ENCODE results near the gene CLEC9A. TPM values are rescaled to one million over a fixed set of nuclear protein-coding genes. Genes with fewer than 3 reads are reported as not detected.

Gene CLEC9A
- total and polyA plus RNA-seq, 10 of the 15 experiments (the other 5 are each of a cell fraction or from before 2014, with no cell fraction given) = not detected

DNA sequence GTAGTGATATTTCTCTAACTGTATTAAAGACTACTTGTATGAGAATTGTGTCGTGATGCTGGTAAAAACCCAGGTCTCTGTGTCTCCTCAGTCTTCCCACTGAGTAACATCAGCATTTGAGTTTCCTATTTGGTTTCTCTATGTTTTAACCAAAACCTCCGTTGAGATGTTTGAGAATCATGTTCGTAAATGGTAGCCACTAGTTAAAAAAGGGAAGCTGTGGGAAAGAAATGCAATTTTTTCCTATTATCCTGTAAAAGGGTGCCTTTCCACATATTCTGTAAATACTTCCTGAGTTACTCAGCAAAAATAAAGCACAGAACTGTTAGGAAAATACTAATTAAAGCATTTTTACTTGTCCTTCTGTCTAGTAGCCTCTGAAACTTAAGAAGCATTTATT, 38.6 kb upstream of the CLEC9A start:
- FAIRE-seq (no peak), DNase-seq (ENCODE audit: low read depth, low spot score) (no peak), ATAC-seq (no peak)
- no peak overlapping the region for H3K4me2 ChIP-seq (ENCODE audit: control insufficient read depth, insufficient read depth)
- H3K4me1 ChIP-seq (ENCODE audit: control insufficient read depth, insufficient read depth, low read length) = no peaks in the 10 kb centered on the region
- H3K9ac ChIP-seq (ENCODE audit: control insufficient read depth, insufficient read depth, low read length) = no peak overlapping the region
- H3K79me2 ChIP-seq (ENCODE audit: control insufficient read depth, insufficient read depth, low read length) = no peaks in the 10 kb centered on the region
- in situ Hi-C loops (cut with MboI) (no loop called here), intact Hi-C loops (cut with micrococcal nuclease; ENCODE audit: unreplicated experiment) (no loop called here)
- CTCF ChIA-PET = no interaction called here
- SMC1A ChIA-PET (ENCODE audit: uncharacterized antibody, unreplicated experiment) = no interaction called here
- H3K27ac ChIP-seq (ENCODE audit: control insufficient read depth, insufficient read depth) = no peak overlapping the region
- H3K4me3 ChIP-seq = no peak overlapping the region
- no peaks in the 10 kb centered on the region; a peak in 1 of 4 replicates for H3K27me3 ChIP-seq (replicated peaks in 1 of 2; ENCODE audit: control insufficient read depth in 2 of 2, insufficient read depth in 2 of 2, low read length in 1 of 2)
- TF ChIP-seq SUPT20H (IDR thresholded peaks at IDR 0.05; ENCODE audit: borderline replicate concordance, control insufficient read depth, low read depth, low read length) = no peak
- no peak for TF ChIP-seq TCF3 (IDR thresholded peaks at IDR 0.05; ENCODE audit: borderline replicate concordance, insufficient read depth, low read depth, low read length)
- TF ChIP-seq MYC (IDR thresholded peaks at IDR 0.05; ENCODE audit: insufficient read depth, insufficient read length, insufficient replicate concordance, low read length, severe bottlenecking) = no peak
- no peak for TF ChIP-seq CBFB (IDR thresholded peaks at IDR 0.05; ENCODE audit: low read depth)
- H2AFZ ChIP-seq (ENCODE audit: control insufficient read depth, low read depth, low read length) = no peak overlapping the region
- H3K36me3 ChIP-seq (ENCODE audit: control insufficient read depth in 2 of 2, insufficient read depth in 2 of 2, low read length in 1 of 2) = no peaks in the 10 kb centered on the region
- POLR2A ChIA-PET = no interaction called here
- RAD21 ChIA-PET (ENCODE audit: unreplicated experiment) = no interaction called here
- WGBS (ENCODE audit: insufficient coverage, insufficient replicate concordance, low lambda C conversion rate, missing lambda C conversion rate) = 28% methylated on average over 3 of the region's 3 CpGs
- no peaks in the 10 kb centered on the region for H4K20me1 ChIP-seq (ENCODE audit: control insufficient read depth, insufficient read depth)
- BruUV-seq (replicated peaks) = no TSS peak
- no peaks in the 10 kb centered on the region for H3K9me3 ChIP-seq (replicated peaks; ENCODE audit: control insufficient read depth, insufficient read depth, low read length)

GRCh38 chr12:9992296-9992695, 38.2 kb upstream of the CLEC9A start:
- in situ Hi-C loops (cut with MboI) (no loop called here), intact Hi-C loops (cut with micrococcal nuclease; ENCODE audit: unreplicated experiment) (no loop called here)
- Histone ChIP-seq H3K27me3 (replicated peaks in 1 of 2; ENCODE audit: control insufficient read depth in 2 of 2, insufficient read depth in 2 of 2, low read length in 1 of 2) (no peaks in the 10 kb centered on the region; a peak in 1 of 4 replicates), H3K9ac (ENCODE audit: control insufficient read depth, insufficient read depth, low read length) (no peak overlapping the region), H3K36me3 (ENCODE audit: control insufficient read depth in 2 of 2, insufficient read depth in 2 of 2, low read length in 1 of 2) (no peaks in the 10 kb centered on the region), H3K27ac (ENCODE audit: control insufficient read depth, insufficient read depth) (no peak overlapping the region), H3K79me2 (ENCODE audit: control insufficient read depth, insufficient read depth, low read length) (no peaks in the 10 kb centered on the region), H3K9me3 (replicated peaks; ENCODE audit: control insufficient read depth, insufficient read depth, low read length) (no peaks in the 10 kb centered on the region), H3K4me3 (no peak overlapping the region), H3K4me2 (ENCODE audit: control insufficient read depth, insufficient read depth) (no peak overlapping the region), H2AFZ (ENCODE audit: control insufficient read depth, low read depth, low read length) (no peak overlapping the region), H4K20me1 (ENCODE audit: control insufficient read depth, insufficient read depth) (no peaks in the 10 kb centered on the region), H3K4me1 (ENCODE audit: control insufficient read depth, insufficient read depth, low read length) (no peaks in the 10 kb centered on the region)
- ChIA-PET CTCF (no interaction called here), POLR2A (no interaction called here), RAD21 (ENCODE audit: unreplicated experiment) (no interaction called here), SMC1A (ENCODE audit: uncharacterized antibody, unreplicated experiment) (no interaction called here)
- FAIRE-seq (no peak), ATAC-seq (no peak), DNase-seq (ENCODE audit: low read depth, low spot score) (no peak)
- TF ChIP-seq BRCA1 (IDR thresholded peaks at IDR 0.05; ENCODE audit: low read depth, low read length) (no peak), RELA (IDR thresholded peaks at IDR 0.05; ENCODE audit: borderline replicate concordance, partially characterized antibody) (no peak), SREBF1 (IDR thresholded peaks at IDR 0.05; ENCODE audit: low read length) (no peak), SMAD5 (IDR thresholded peaks at IDR 0.05; ENCODE audit: low read depth) (no peak), ZNF384 (IDR thresholded peaks at IDR 0.05; ENCODE audit: borderline replicate concordance, low read depth, low read length) (no peak), BHLHE40 (IDR thresholded peaks at IDR 0.05; ENCODE audit: borderline replicate concordance in 1 of 2, low read depth in 2 of 2, low read length in 1 of 2) (no peak), MXI1 (IDR thresholded peaks at IDR 0.05; ENCODE audit: low read depth, low read length) (no peak), KDM1A (IDR thresholded peaks at IDR 0.05; ENCODE audit: borderline replicate concordance) (no peak), ZNF207 (IDR thresholded peaks at IDR 0.05; ENCODE audit: borderline replicate concordance) (no peak), KAT2A (conservative IDR thresholded peaks at IDR 0.05; ENCODE audit: control insufficient read depth, low read depth, low read length) (no peak), ZNF274 (IDR thresholded peaks at IDR 0.05; ENCODE audit: insufficient read depth, insufficient read length) (no peak), MTA2 (IDR thresholded peaks at IDR 0.05; ENCODE audit: low read depth) (no peak), HDAC2 (IDR thresholded peaks at IDR 0.05) (no peak), ESRRA (IDR thresholded peaks at IDR 0.05; ENCODE audit: low read length) (no peak)
- TF ChIP-seq, protein P1, sequence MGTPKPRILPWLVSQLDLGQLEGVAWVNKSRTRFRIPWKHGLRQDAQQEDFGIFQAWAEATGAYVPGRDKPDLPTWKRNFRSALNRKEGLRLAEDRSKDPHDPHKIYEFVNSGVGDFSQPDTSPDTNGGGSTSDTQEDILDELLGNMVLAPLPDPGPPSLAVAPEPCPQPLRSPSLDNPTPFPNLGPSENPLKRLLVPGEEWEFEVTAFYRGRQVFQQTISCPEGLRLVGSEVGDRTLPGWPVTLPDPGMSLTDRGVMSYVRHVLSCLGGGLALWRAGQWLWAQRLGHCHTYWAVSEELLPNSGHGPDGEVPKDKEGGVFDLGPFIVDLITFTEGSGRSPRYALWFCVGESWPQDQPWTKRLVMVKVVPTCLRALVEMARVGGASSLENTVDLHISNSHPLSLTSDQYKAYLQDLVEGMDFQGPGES (IDR thresholded peaks at IDR 0.05) = no peak
- BruUV-seq (replicated peaks) = no TSS peak
- WGBS (ENCODE audit: insufficient coverage, insufficient replicate concordance, low lambda C conversion rate, missing lambda C conversion rate) = 11% methylated on average over 4 of the region's 4 CpGs

Data from GM12878 (cell line).